Activated CD4-positive, alpha-beta T cell treated with anti-CD3 and anti-CD28 coated beads, Interleukin-10, Interleukin-2, amounts not matched to agents 100 ng/mL and 50 ng/mL, durations not matched to agents 16 hours and 8 hours (primary cell): Measurements from ENCODE around the gene TRIP6.
A peak's percentile ranks its signal among the peaks of the same experiment; 100 is the strongest.
"Not testable (repeated sequence)": the region's sequence is repeated elsewhere in the genome, so short reads cannot be mapped to it uniquely, and the experiment has no call there.

Source experiments
- DNase-seq: peaks from one replicate; pipeline ENCODE4 v3.0.0-alpha.2; 2020

Gene TRIP6

DNA sequence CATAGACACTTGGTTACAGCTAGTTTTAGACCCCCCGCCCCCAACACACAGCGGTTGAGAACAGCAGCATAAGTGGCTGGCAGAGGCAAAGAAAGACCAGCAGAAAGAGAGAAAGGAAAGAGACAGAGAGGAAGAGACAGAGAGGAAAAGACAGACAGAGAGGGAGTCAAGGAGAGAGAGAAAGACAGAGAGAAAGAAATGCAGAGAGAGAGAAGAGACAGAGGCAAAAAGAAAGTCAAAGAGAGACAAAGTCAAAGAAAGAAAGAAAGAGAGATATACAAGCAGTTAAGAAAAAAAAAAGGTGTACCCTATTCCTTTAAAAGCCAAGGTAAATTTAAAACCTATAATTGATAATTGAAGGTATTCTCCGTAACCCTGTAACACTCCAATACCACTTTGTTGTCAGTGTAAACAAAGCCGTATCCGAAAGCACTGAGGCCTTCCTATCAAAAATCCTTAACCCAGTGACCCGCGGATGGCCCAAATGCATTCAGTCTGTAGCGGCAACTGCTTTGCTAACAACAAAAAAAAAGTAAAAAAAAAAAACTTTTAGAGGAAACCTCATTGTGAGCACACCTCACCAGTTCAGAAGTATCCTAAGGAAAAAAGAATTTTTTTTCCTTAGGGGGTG, 26.6 kb upstream of the TRIP6 start:
- DNase-seq: no peak

DNA sequence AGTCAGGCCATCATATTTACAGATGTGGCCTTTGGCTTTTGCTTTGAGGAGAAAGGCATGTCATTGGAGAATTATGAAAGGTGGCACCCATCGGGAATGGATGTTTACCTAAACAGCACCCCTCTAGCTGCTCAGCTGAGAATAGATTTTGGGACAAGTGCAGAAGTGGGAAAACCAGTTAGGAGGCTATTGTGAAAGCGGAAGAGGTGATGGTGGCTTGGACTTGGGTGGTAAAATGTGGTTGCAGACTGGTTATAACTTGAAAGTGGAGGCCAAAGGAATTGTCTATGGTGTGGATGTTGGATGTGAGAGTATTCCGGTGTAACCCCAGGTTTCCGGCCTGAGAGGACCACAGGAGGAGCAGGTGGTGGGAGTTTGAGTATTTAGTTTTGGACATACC, 19.8 kb upstream of the TRIP6 start:
- no peak for DNase-seq

DNA sequence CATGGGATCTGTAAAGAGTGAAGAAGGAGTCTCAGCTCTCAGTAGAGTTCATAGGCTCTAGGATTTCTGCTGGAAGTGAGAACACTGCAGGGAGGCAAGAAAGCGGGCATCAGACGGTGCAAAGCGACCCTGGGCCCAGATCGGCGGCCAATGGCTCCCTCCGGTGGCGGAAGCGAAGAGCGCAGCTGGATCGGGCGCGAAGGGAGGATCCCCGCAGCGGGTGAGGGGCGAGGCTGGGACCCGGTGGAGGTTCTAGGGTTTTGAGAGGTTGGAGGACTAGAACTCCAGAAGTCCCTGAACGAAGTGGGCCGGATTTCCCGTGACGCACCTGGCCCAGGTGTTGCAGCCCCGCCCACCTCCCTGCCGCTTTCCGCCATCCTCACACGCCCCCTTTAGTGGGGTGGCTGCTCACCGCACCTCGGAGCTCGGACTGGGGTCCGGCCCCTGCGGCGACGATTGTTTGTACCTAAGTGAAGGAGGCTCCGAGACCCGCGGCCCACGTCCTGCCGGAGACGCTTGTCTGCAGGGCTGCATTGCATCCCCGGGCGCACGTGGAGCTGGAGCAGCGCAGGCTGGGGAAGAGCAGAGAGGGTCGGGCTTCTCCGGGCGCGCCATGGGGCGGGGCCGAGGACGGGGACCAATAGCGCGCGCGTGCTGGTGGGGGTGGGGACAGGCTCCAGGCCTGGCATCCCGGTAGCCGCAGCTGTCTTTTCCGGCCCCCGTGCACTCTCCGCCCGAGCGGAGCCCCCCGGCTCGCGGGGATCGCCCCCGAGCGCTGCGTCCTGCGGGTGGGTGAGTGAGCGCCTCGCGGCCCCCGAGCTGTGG, 14.9 kb upstream of the TRIP6 start, which contains the start of gene SLC12A9:
TSS of gene SLC12A9 (plus strand) at position 666 of the 825 bp plus-strand sequence. CDS start 1,485 bp downstream, outside the sequence.
- peak; percentile 90 for DNase-seq

DNA sequence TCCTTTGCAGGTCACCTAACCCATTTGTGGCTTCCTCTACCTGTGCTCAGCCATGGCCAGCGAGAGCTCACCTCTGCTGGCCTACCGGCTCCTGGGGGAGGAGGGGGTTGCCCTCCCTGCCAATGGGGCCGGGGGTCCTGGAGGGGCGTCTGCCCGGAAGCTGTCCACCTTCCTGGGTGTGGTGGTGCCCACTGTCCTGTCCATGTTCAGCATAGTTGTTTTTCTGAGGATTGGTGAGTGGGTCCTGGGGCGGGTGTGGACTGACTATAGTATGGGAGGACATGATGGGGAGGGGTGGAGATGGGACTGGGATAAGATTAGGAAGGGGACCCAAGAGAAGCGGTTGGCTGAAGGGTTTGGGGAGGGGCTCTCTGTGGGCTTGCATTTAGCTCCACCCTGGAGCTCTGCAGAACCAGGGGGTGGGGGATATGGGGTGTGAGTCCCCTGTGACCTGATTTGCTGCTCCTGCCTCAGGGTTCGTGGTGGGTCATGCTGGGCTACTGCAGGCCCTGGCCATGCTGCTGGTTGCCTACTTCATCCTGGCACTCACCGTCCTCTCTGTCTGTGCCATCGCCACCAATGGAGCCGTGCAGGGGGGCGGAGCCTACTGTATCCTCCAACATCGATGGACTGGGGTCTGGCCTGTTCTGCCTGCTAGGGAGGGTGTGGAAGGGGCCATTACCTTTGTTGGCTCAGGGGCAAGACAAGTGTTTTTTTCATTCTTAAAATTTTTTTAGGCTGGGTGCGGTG, 12.9 kb upstream of the TRIP6 start:
- no peak for DNase-seq

DNA sequence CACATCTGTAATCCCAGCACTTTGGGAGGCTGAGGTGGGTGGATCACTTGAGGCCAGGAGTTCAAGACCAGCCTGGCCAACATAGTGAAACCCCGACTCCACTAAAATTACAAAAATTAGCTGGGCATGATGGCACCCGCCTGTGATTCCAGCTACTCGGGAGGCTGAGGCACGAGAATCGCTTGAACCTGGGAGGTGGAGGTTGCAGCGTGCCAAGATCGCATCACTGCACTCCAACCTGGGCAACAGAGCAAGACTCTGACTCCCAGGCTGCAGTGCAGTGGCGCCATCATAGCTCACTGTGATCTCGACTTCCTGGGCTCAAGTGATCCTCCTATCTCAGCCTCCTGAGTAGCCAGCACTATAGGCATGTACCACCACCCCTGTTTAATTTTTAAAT, 12.3 kb upstream of the TRIP6 start:
- DNase-seq: not testable (repeated sequence)

DNA sequence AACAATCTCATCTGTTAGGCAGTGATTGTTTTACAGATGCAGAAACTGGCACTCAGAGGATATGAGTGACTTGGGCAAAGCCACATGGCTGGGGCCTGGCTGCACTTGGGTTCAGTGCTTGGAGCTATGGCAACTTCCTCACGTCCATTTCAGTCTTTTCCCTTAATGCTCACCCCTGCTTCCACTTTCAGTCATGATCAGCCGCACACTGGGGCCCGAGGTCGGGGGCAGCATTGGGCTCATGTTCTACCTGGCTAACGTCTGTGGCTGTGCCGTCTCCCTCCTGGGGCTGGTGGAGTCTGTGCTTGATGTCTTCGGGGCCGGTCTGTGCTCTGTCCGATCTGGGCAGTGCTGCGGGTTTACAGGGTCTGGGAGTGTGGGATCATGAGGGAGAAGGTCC, 11.7 kb upstream of the TRIP6 start:
- DNase-seq: no peak

DNA sequence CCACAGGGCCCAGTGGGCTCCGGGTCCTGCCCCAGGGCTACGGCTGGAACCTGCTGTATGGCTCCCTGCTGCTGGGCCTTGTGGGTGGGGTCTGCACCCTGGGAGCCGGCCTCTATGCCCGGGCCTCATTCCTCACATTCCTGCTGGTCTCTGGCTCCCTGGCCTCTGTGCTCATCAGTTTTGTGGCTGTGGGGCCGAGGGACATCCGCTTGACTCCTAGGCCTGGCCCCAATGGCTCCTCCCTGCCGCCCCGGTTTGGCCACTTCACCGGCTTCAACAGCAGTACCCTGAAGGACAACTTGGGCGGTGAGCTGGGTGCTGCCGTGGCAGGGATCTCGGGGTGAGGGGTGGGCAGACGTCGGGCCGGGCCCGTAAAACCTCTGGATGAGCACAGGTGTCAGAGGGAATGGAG, 10.3 kb upstream of the TRIP6 start:
- no peak for DNase-seq

DNA sequence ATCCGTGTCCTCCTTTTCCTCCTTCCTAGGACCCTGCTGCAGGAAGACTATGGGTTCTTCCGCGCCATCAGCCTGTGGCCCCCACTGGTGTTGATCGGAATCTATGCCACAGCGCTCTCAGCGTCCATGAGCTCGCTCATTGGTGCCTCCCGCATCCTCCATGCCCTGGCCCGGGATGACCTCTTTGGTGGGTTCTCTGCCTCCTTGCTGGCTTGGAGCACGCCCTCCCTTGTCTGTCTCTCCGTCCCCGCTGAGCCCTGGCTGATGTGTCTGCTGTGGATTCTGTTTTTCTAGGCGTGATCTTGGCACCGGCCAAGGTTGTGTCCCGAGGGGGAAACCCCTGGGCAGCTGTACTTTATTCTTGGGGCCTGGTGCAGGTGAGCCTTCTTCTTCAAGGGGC, 7.3 kb upstream of the TRIP6 start:
- DNase-seq: no peak

DNA sequence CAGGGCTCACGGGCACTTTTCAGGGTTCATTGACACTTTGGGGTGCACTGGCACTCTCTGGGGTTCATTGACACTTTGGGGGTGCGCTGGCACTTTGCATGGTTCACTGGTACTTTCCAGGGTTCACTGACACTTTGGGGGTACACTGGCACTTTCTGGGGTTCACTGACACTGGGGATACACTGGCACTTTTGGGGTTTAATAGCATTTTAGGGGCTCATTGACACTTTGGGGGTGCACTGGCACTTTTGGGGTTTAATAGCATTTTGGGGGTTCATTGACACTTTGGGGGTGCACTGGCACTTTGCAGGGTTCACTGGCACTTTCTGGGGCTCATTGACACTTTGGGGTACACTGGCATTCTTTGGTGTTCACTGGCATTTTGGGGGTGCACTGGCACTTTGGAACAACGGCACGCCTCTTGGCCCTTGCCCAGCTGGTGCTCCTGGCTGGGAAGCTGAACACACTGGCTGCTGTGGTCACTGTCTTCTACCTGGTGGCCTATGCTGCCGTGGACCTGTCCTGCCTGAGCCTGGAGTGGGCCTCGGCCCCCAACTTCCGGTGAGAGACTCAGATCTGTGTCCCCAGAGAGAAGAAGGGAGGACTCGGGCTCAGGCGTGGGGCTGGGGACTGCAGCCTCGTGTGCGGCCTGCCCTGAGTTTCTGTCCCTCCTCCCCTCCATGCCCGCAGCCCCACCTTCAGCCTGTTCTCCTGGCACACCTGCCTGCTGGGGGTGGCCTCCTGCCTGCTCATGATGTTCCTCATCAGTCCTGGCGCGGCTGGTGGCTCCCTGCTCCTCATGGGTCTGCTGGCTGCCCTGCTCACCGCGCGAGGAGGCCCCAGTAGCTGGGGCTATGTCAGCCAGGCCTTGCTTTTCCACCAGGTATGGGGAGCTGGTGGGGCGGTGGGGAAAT, 6.2 kb upstream of the TRIP6 start:
- DNase-seq: no peak

DNA sequence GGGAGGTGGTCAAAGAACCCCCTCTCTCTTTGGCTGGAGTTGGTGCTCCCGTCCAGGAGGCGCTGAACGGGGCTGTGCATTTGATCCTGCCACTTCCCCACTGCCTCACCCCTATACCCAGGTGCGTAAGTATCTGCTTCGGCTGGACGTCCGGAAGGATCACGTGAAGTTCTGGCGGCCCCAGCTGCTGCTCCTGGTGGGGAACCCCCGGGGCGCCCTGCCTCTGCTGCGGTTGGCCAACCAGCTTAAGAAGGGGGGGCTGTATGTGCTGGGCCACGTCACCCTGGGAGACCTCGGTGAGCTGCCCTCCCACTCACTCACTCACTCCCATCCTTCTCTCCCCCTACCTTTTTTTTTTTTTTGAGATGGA, 5.6 kb upstream of the TRIP6 start:
- DNase-seq: no peak

DNA sequence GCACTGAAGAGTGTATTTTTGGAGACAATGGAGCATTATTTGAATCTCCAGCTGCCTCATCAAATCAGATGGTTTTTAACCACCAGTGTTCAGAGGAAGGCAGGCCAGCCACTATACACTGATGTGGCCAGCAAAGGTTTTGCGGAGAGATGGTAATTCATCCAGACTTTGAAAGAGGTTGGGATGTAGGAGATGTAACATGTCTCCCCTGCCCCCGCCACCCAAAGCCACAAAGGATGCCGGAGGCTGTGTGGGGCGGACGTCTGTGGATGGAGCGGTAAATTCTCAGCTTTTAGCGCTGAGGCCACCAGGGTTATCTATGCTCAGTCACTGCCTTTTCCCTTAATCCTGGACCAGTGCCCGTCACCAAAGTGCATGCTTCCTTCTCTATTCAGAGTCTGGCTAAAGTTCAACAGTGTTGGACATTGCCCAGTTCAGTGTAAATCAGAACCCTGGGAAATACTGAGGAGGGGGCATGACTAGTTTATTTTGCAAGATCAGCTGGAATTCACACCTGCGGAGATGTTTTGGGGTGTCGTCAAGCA, 3.7 kb upstream of the TRIP6 start:
- no peak for DNase-seq

DNA sequence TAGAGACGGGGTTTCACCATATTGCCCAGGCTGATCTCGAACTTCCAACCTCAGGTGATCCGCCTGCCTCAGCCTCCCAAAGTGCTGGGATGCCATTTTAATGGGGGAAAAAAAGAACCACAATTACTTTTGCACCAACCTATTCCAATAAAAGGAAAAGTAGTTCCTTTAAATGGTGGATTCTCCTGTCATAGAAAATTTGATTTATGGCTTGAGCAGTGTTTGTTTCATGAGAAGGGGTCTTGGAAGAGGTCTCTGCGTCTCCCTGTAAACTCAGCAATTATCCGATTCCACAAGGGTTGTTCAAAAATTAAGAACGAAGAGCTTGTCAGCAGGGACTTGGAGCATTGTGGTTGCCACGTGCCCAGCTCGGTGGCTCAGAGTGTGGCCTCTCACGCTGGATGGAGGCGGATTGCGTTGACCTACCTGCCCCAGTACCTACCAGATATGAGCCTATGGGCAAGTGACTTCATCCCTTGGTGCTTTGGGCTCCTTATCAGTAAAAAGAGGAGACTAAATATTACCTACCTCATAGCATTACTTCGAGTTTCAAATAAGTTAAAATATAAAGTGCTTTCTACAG, 2.8 kb upstream of the TRIP6 start:
- DNase-seq: no peak

DNA sequence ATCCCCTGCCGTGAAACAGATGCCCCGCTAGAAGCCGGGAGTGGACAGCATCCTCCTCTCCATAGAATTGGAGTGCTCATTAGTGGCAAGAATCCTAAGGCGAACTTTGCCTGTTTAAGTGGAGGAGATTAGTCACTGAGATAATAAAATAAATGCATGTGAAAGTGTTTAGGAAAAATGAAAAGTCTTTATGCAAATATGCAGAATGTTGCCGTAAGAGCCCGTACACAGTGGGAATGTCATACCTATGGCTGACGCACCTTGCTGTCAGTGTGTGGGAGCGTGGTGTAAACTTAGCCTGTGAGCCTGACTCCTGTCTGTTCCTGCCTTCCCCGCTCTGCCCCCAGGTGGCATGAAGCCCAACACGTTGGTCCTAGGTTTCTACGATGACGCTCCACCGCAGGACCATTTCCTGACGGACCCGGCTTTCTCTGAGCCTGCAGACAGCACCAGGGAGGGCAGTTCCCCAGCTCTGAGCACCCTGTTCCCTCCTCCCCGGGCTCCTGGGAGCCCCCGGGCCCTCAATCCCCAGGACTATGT, 1.7 kb upstream of the TRIP6 start:
- DNase-seq: no peak

DNA sequence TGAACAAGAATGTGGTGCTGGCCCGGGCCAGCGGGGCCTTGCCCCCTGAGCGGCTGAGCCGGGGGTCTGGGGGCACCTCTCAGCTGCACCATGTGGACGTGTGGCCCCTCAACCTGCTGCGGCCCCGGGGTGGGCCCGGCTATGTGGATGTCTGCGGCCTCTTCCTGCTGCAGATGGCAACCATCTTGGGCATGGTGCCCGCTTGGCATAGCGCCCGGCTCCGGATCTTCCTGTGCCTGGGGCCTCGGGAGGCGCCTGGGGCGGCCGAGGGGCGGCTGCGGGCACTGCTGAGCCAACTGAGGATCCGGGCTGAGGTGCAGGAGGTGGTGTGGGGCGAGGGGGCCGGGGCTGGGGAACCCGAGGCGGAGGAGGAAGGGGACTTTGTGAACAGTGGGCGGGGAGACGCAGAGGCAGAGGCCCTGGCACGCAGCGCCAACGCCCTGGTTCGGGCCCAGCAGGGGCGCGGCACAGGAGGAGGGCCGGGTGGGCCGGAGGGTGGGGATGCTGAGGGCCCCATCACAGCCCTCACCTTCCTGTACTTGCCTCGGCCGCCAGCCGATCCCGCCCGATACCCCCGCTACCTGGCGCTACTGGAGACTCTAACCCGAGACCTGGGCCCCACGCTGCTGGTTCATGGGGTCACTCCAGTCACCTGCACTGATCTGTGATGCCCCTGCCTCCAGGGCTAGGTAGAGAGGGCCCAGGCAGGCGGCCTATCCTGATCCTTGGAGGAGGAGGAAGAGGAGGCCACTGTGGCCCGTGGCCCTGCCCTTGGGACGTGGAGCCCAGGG, 1.1 kb upstream of the TRIP6 start:
- DNase-seq: peak; percentile 49

DNA sequence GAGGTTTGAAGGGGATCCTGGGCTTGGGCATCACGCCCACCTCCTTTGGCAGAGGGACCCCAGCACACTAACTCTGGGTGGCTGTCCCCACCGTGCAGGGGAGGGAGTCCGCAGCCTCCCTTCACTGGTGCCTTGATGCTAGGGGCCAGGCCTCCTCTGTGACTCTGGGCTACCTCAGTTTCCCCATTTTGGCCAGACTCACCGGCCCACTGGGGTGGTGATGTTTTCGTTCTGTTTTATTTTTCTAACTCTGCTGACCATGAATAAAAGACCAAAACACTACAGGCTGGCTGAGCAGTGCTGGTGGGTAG, 503 bp upstream of the TRIP6 start:
- no peak for DNase-seq

DNA sequence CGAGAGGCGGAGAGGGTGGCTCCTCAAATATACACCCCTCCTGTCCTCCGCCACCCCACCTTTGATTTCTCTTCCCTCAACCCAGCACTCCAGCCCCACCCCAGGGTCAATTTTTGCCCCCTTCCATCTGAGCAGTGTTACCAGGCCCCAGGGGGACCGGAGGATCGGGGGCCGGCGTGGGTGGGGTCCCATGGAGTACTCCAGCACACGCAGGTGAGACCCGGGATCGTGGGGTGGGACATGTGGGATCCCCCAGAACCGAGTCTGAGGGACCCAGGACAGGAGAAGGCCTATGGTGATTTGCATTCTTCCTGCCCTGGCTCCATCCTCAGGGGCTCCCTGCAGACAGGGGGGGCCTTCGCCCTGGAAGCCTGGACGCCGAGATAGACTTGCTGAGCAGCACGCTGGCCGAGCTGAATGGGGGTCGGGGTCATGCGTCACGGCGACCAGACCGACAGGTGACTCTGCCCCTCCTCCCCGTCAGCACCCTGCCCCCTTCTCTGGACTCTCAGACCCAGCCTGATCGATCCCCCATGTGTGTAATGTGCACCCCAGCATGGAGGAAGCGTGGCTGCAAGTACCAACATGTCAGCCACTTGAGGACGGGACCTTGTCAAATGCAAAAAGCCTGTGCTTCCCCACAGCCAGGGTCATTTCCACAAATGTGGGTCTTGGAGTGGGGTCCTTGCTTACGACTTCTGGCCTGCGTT, 744 bp downstream of the TRIP6 start:
- DNase-seq: no peak

DNA sequence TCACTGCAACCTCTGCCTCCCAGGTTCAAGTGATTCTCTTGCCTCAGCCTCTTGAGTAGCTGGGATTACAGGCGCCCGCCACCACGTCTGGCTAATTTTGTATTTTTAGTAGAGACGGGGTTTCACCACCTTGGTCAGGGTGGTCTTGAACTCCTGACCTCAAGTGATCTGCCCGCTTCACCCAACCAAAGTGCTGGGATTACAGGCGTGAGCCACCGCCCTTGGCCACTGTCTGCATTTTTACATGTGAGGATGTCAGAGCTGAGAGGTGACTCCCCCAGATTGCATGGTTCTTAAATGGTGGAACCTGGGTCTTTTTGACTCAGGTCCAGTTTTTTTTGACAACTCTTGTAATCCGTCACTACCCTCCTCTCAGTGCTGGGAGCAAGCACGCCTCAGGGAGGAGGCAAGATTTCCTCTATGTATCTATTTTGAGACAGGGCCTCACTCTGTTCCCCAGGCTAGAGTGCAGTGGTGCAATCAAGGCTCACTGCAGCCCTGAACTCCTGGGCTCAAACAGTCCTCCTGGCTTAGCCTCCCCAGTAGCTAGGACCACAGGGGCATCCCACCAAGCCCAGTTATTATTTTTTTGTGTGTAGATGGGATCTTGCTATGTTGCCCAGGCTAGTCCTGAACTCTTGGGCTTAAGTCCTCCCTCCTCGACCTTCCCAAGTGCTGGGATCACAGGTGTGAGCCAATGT, 6.6 kb downstream of the TRIP6 start:
- DNase-seq: no peak

DNA sequence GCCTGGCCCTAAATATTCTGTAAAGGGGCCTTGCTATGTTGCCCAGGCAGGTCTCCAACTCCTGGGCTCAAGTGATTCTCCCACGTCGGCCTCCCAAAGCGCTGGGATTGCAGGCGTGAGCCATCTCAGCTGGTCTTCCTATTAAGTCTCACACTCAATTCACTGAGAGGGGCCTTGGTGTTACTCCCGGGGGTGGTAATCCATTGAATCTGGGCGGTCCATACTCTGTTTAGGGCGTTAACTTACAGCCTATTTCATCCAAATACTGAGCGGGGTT, 7.1 kb downstream of the TRIP6 start:
- DNase-seq: no peak

DNA sequence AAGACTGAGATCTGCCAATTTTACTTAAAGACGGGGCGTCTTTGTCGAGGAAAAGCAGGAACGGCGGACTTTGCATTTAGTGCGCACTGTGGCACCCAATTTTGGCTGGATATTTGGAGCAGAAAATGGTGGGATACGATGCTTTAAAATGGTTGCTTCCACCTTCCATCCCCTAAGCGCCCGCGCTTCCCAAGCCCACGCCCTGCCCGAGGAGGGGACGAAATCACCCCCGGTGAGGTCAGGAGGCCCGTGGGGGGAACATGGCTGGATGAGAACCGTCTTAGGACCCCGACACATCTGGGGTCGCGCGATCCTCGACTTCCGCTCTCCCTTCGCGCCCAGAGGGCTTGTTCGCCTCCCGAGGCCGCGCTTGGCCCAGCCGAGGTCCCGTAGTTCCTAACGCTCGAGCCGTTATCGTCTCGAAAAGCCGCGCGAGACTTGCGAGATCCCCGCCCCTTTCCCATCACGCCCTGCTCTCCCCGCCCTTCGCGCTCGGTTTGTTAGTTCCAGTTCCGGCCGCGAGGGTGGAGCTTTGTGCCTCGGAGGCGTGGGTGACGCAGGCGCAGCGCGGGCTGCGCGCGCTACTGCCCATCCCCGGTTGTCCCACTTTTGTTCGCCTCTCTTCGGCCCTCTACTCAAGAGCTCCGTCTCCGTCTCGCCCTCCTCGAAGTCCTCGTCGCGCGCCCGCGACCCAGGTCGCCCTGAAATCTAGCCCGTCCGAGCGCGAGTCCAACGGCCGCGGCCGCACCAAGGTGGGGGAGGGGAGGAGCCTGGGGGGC, 7.6 kb downstream of the TRIP6 start, which contains the start of gene SRRT:
TSS of gene SRRT (plus strand) at position 527 of the 779 bp plus-strand sequence. CDS start 488 bp downstream, outside the sequence.
- DNase-seq: peak; percentile 99
